ENCODE measurements around the gene DSTN.
A peak's percentile ranks its signal among the peaks of the same experiment; 100 is the strongest.

Gene DSTN

GRCh38 chr20:17525650-17526049 lies 44.2 kb upstream of the DSTN start:
- no peaks in the 10 kb centered on the region for H3K27me3 ChIP-seq (ENCODE audit: insufficient read depth, low read length, poor library complexity)
- H3K23ac ChIP-seq (ENCODE audit: low read length): no peak overlapping the region
- DNase-seq: peak; percentile 84
- H3K4me3 ChIP-seq (ENCODE audit: low read length): no peak overlapping the region
- H2BK120ac ChIP-seq (ENCODE audit: low read depth, low read length): no peak overlapping the region
- no peak overlapping the region for H3K9ac ChIP-seq (ENCODE audit: low read length)
- H2BK5ac ChIP-seq (ENCODE audit: low read length): no peak overlapping the region
- no peak overlapping the region for H4K8ac ChIP-seq (ENCODE audit: low read depth, low read length)
- H3K36me3 ChIP-seq (ENCODE audit: control insufficient read depth, insufficient read depth, low read length): no peaks in the 10 kb centered on the region
- no peaks in the 10 kb centered on the region for H3K4me1 ChIP-seq (ENCODE audit: control insufficient read depth, low read depth, low read length)
- H3K79me1 ChIP-seq (ENCODE audit: low read length): no peaks in the 10 kb centered on the region
- no peak overlapping the region for H2BK15ac ChIP-seq (replicated peaks; ENCODE audit: low read depth)
- no peak overlapping the region for H3K27ac ChIP-seq (ENCODE audit: low read depth, low read length)
- H3K79me2 ChIP-seq (ENCODE audit: control insufficient read depth, insufficient read depth, low read length): no peaks in the 10 kb centered on the region
- peak overlapping the region; percentile 74 for H3K56ac ChIP-seq (ENCODE audit: low read length)
- no peak overlapping the region for H3K4ac ChIP-seq (ENCODE audit: low read depth, low read length)
- no peak overlapping the region for H3K4me2 ChIP-seq (ENCODE audit: low read length)
- no peak overlapping the region for H3K18ac ChIP-seq (ENCODE audit: low read length)
- H4K5ac ChIP-seq (ENCODE audit: low read length): no peak overlapping the region
- no peak overlapping the region for H2AK5ac ChIP-seq (ENCODE audit: low read length)

- Histone ChIP-seq H3K9ac (ENCODE audit: low read length) (no peak overlapping the region), H3K27me3 (ENCODE audit: insufficient read depth, low read length, poor library complexity) (no peaks in the 10 kb centered on the region), H3K79me2 (ENCODE audit: control insufficient read depth, insufficient read depth, low read length) (no peaks in the 10 kb centered on the region), H3K4me3 (ENCODE audit: low read length) (no peak overlapping the region), H4K8ac (ENCODE audit: low read depth, low read length) (no peak overlapping the region), H2BK5ac (ENCODE audit: low read length) (no peak overlapping the region), H4K5ac (ENCODE audit: low read length) (no peak overlapping the region), H3K18ac (ENCODE audit: low read length) (no peak overlapping the region), H3K4me2 (ENCODE audit: low read length) (no peak overlapping the region), H3K79me1 (ENCODE audit: low read length) (no peaks in the 10 kb centered on the region), H3K36me3 (ENCODE audit: control insufficient read depth, insufficient read depth, low read length) (no peaks in the 10 kb centered on the region), H2AK5ac (ENCODE audit: low read length) (no peak overlapping the region), H2BK120ac (ENCODE audit: low read depth, low read length) (no peak overlapping the region), H3K23ac (ENCODE audit: low read length) (no peak overlapping the region), H3K4ac (ENCODE audit: low read depth, low read length) (no peak overlapping the region), H3K56ac (ENCODE audit: low read length) (no peak overlapping the region), H2BK15ac (replicated peaks; ENCODE audit: low read depth) (no peak overlapping the region), H3K4me1 (ENCODE audit: control insufficient read depth, low read depth, low read length) (peaks cover 1% of the 10 kb centered on the region), H3K27ac (ENCODE audit: low read depth, low read length) (no peak overlapping the region)
- no peak for DNase-seq
These were observed 40.3 kb upstream of the DSTN start for GRCh38 chr20:17529586-17529985.

GRCh38 chr20:17530153-17530552 lies 39.7 kb upstream of the DSTN start:
- Histone ChIP-seq H3K79me2 (ENCODE audit: control insufficient read depth, insufficient read depth, low read length) (no peaks in the 10 kb centered on the region), H3K27me3 (ENCODE audit: insufficient read depth, low read length, poor library complexity) (no peaks in the 10 kb centered on the region), H3K18ac (ENCODE audit: low read length) (no peak overlapping the region), H3K79me1 (ENCODE audit: low read length) (no peaks in the 10 kb centered on the region), H3K23ac (ENCODE audit: low read length) (no peak overlapping the region), H3K9ac (ENCODE audit: low read length) (no peak overlapping the region), H3K4me1 (ENCODE audit: control insufficient read depth, low read depth, low read length) (peaks cover 1% of the 10 kb centered on the region), H2BK15ac (replicated peaks; ENCODE audit: low read depth) (no peak overlapping the region), H2BK5ac (ENCODE audit: low read length) (no peak overlapping the region), H2BK120ac (ENCODE audit: low read depth, low read length) (no peak overlapping the region), H3K4ac (ENCODE audit: low read depth, low read length) (no peak overlapping the region), H4K5ac (ENCODE audit: low read length) (no peak overlapping the region), H3K56ac (ENCODE audit: low read length) (no peak overlapping the region), H2AK5ac (ENCODE audit: low read length) (no peak overlapping the region), H4K8ac (ENCODE audit: low read depth, low read length) (no peak overlapping the region), H3K27ac (ENCODE audit: low read depth, low read length) (no peak overlapping the region), H3K4me2 (ENCODE audit: low read length) (no peak overlapping the region), H3K4me3 (ENCODE audit: low read length) (no peak overlapping the region), H3K36me3 (ENCODE audit: control insufficient read depth, insufficient read depth, low read length) (no peaks in the 10 kb centered on the region)
- no CpG with 5 or more reads among the region's 7 CpGs for WGBS (ENCODE audit: extremely low coverage, insufficient coverage, low lambda C conversion rate)
- no peak for DNase-seq

GRCh38 chr20:17530716-17531664 lies 38.9 kb upstream of the DSTN start, which contains the start of gene BFSP1:
BFSP1 (minus strand) TSS chr20:17531379; CDS start chr20:17531329, 50 bp downstream.
- H4K5ac ChIP-seq (ENCODE audit: low read length): no peak within 1 kb of the TSS
- H2BK5ac ChIP-seq (ENCODE audit: low read length): no peak within 1 kb of the TSS
- peak within 1 kb of the TSS; percentile 94 for H3K4me2 ChIP-seq (ENCODE audit: low read length)
- H3K56ac ChIP-seq (ENCODE audit: low read length): peak within 1 kb of the TSS; percentile 93
- H3K27me3 ChIP-seq (ENCODE audit: insufficient read depth, low read length, poor library complexity): no peaks in the 10 kb centered on the region
- no peak within 1 kb of the TSS for H2BK15ac ChIP-seq (replicated peaks; ENCODE audit: low read depth)
- peak within 1 kb of the TSS; percentile 90 for H4K8ac ChIP-seq (ENCODE audit: low read depth, low read length)
- H3K23ac ChIP-seq (ENCODE audit: low read length): peak within 1 kb of the TSS; percentile 45
- H3K18ac ChIP-seq (ENCODE audit: low read length): peak within 1 kb of the TSS; percentile 91
- peak; percentile 72 for DNase-seq
- peak within 1 kb of the TSS; percentile 83 for H3K9ac ChIP-seq (ENCODE audit: low read length)
- H3K79me1 ChIP-seq (ENCODE audit: low read length): no peaks in the 10 kb centered on the region
- peaks cover 1% of the 10 kb centered on the region for H3K4me1 ChIP-seq (ENCODE audit: control insufficient read depth, low read depth, low read length)
- H3K79me2 ChIP-seq (ENCODE audit: control insufficient read depth, insufficient read depth, low read length): no peaks in the 10 kb centered on the region
- peak within 1 kb of the TSS; percentile 62 for H3K27ac ChIP-seq (ENCODE audit: low read depth, low read length)
- peak within 1 kb of the TSS; percentile 75 for H3K4ac ChIP-seq (ENCODE audit: low read depth, low read length)
- H3K4me3 ChIP-seq (ENCODE audit: low read length): peak within 1 kb of the TSS; percentile 45
- peak within 1 kb of the TSS; percentile 79 for H2BK120ac ChIP-seq (ENCODE audit: low read depth, low read length)
- no peaks in the 10 kb centered on the region for H3K36me3 ChIP-seq (ENCODE audit: control insufficient read depth, insufficient read depth, low read length)
- no peak within 1 kb of the TSS for H2AK5ac ChIP-seq (ENCODE audit: low read length)
- WGBS (ENCODE audit: extremely low coverage, insufficient coverage, low lambda C conversion rate): no CpG with 5 or more reads among the region's 111 CpGs

- Histone ChIP-seq H3K56ac (ENCODE audit: low read length) (peak overlapping the region; percentile 93), H3K27me3 (ENCODE audit: insufficient read depth, low read length, poor library complexity) (no peaks in the 10 kb centered on the region), H2AK5ac (ENCODE audit: low read length) (no peak overlapping the region), H2BK5ac (ENCODE audit: low read length) (no peak overlapping the region), H3K79me2 (ENCODE audit: control insufficient read depth, insufficient read depth, low read length) (no peaks in the 10 kb centered on the region), H3K4me3 (ENCODE audit: low read length) (peak overlapping the region; percentile 45), H3K4ac (ENCODE audit: low read depth, low read length) (no peak overlapping the region), H3K9ac (ENCODE audit: low read length) (peak overlapping the region; percentile 83), H4K8ac (ENCODE audit: low read depth, low read length) (peak overlapping the region; percentile 90), H3K4me1 (ENCODE audit: control insufficient read depth, low read depth, low read length) (peaks cover 1% of the 10 kb centered on the region), H4K5ac (ENCODE audit: low read length) (no peak overlapping the region), H2BK15ac (replicated peaks; ENCODE audit: low read depth) (no peak overlapping the region), H3K79me1 (ENCODE audit: low read length) (no peaks in the 10 kb centered on the region), H3K4me2 (ENCODE audit: low read length) (peak overlapping the region; percentile 94), H3K36me3 (ENCODE audit: control insufficient read depth, insufficient read depth, low read length) (no peaks in the 10 kb centered on the region), H3K27ac (ENCODE audit: low read depth, low read length) (peak overlapping the region; percentile 62), H3K18ac (ENCODE audit: low read length) (peak overlapping the region; percentile 91), H3K23ac (ENCODE audit: low read length) (no peak overlapping the region), H2BK120ac (ENCODE audit: low read depth, low read length) (no peak overlapping the region)
- no CpG with 5 or more reads among the region's 5 CpGs for WGBS (ENCODE audit: extremely low coverage, insufficient coverage, low lambda C conversion rate)
- DNase-seq: no peak
These were observed 38.2 kb upstream of the DSTN start for GRCh38 chr20:17531665-17532025.

All from mesendoderm (in vitro differentiated cells).